AG09319 (cell line): ENCODE results near the gene SESN1.

Experiments
- DNase-seq: peaks from one replicate; pipeline ENCODE4 v3.0.0-alpha.2; 2010; ENCODE audit warnings: low read depth; ENCODE audit errors: extremely low read depth
- CTCF ChIP-seq: IDR thresholded peaks from 2 replicates; pipeline ENCODE4 v1.5.1; 2011; ENCODE audit warnings: low read depth, mild to moderate bottlenecking, inconsistent platforms, low read length, moderate library complexity

Gene SESN1

GRCh38 chr6:109025639-109026038, 69.0 kb downstream of the SESN1 start:
- no peak for TF ChIP-seq CTCF

GRCh38 chr6:109024784-109025183, 69.9 kb downstream of the SESN1 start:
- TF ChIP-seq CTCF, result no peak; the same call in 1 of the 2 replicates
- no peak for DNase-seq

More at GRCh38 chr6:109025639-109026038, 69.0 kb downstream of the SESN1 start:
- DNase-seq, result no peak

GRCh38 chr6:109024368-109024767, 70.3 kb downstream of the SESN1 start:
- no peak for TF ChIP-seq CTCF
- DNase-seq, result no peak

- TF ChIP-seq CTCF, result no peak
- no peak for DNase-seq
Measured at GRCh38 chr6:109023356-109023925, 71.2 kb downstream of the SESN1 start.

GRCh38 chr6:109021870-109022269, 72.8 kb downstream of the SESN1 start:
- DNase-seq, result no peak
- TF ChIP-seq CTCF, result no peak

- DNase-seq, result no peak
- no peak for TF ChIP-seq CTCF
Measured at GRCh38 chr6:109019911-109020310, 74.7 kb downstream of the SESN1 start.

GRCh38 chr6:109015176-109015575, 79.5 kb downstream of the SESN1 start:
- DNase-seq, result no peak

More at GRCh38 chr6:109015176-109015575, 79.5 kb downstream of the SESN1 start:
- no peak for TF ChIP-seq CTCF
